IMR-90 (cell line): Measurements from ENCODE around the gene NEK11. TPM values are rescaled to one million over a fixed set of nuclear protein-coding genes. Genes with fewer than 3 reads are reported as not detected.

Experiments
- ATAC-seq: fragments of 200-7000 bp; cut with Tn5 transposase; 2 replicates; pipeline ENCODE4 v1.9.1; 2020; ENCODE audit warnings: low read depth, mild to moderate bottlenecking, moderate library complexity
- BruUV-seq: library from RNA; stranded (reverse); fragments of 400-500 nt; replicated peaks from 2 replicates; lab custom pipeline; 2021; lab: Mats Ljungman, UMichigan
- CTCF ChIA-PET: fragments of 300-600 bp; formaldehyde crosslinking; extraction: SDS; loops from one replicate; lab custom pipeline; 2021; ENCODE audit warnings: antibody characterized with exemption; lab: Yijun Ruan, JAX
- POLR2A ChIA-PET: fragments of 300-600 bp; sonication (Branson Sonifier 250); formaldehyde crosslinking; loops from one replicate; lab custom pipeline; 2022; ENCODE audit warnings: antibody characterized with exemption; ENCODE audit not compliant: unreplicated experiment; lab: Charles Lee
- DNase-seq: peaks from one replicate; pipeline ENCODE4 v3.0.0; 2013
- H2AFZ ChIP-seq: replicated peaks from 2 replicates; pipeline ENCODE3; 2013; ENCODE audit warnings: low read length, mild to moderate bottlenecking; ENCODE audit not compliant: poor library complexity
- H2AK5ac ChIP-seq: 2 replicates; pipeline ENCODE4 v1.6.1; 2013; ENCODE audit warnings: low read depth, low read length, inconsistent platforms
- H2AK9ac ChIP-seq: replicated peaks from 2 replicates; pipeline ENCODE3; 2013; ENCODE audit warnings: mild to moderate bottlenecking, low read depth, low read length, moderate library complexity; ENCODE audit not compliant: poor library complexity
- H2BK120ac ChIP-seq: 2 replicates; pipeline ENCODE4 v1.6.1; 2013; ENCODE audit warnings: low read depth, low read length, inconsistent platforms
- H2BK15ac ChIP-seq: 3 replicates; pipeline ENCODE4 v1.6.1; 2013; ENCODE audit warnings: low read depth, low read length, inconsistent platforms
- H2BK20ac ChIP-seq: 2 replicates; pipeline ENCODE4 v1.6.1; 2013; ENCODE audit warnings: low read depth, mild to moderate bottlenecking, inconsistent platforms, low read length, moderate library complexity
- H2BK5ac ChIP-seq: 2 replicates; pipeline ENCODE4 v1.6.1; 2013; ENCODE audit warnings: mild to moderate bottlenecking, low read depth, low read length, inconsistent platforms; ENCODE audit not compliant: poor library complexity, severe bottlenecking
- H3K14ac ChIP-seq: replicated peaks from 2 replicates; pipeline ENCODE4 v1.6.1; 2013; ENCODE audit warnings: low read depth, low read length, inconsistent platforms
- H3K18ac ChIP-seq: 2 replicates; pipeline ENCODE4 v1.6.1; 2013; ENCODE audit warnings: low read depth, low read length, control low read depth
- H3K23ac ChIP-seq: 2 replicates; pipeline ENCODE4 v1.6.1; 2013; ENCODE audit warnings: low read depth, low read length, inconsistent platforms
- H3K27ac ChIP-seq: 2 replicates; pipeline ENCODE4 v1.5.1; 2013; ENCODE audit warnings: mild to moderate bottlenecking, control low read depth, low read length; ENCODE audit not compliant: insufficient read depth
- H3K27me3 ChIP-seq: 2 replicates; pipeline ENCODE4 v1.6.1; 2013; ENCODE audit warnings: low read length; ENCODE audit not compliant: control insufficient read depth, insufficient read depth
- H3K36me3 ChIP-seq: 2 replicates; pipeline ENCODE4 v1.6.1; 2013; ENCODE audit warnings: low read length, mixed read lengths; ENCODE audit not compliant: control insufficient read depth, insufficient read depth
- H3K4ac ChIP-seq: 2 replicates; pipeline ENCODE4 v1.6.1; 2013; ENCODE audit warnings: low read depth, low read length, inconsistent platforms
- H3K4me1 ChIP-seq: 2 replicates; pipeline ENCODE4 v1.6.1; 2013; ENCODE audit warnings: low read length, mixed read lengths; ENCODE audit not compliant: control insufficient read depth, insufficient read depth
- H3K4me2 ChIP-seq: 2 replicates; pipeline ENCODE4 v1.6.1; 2013; ENCODE audit warnings: low read depth, mild to moderate bottlenecking, control low read depth, low read length, moderate library complexity
- H3K4me3 ChIP-seq: 2 replicates; pipeline ENCODE4 v1.5.1; 2013; ENCODE audit warnings: low read depth, mild to moderate bottlenecking, control low read depth, low read length, moderate library complexity; ENCODE audit not compliant: insufficient read depth
- H3K56ac ChIP-seq: 2 replicates; pipeline ENCODE4 v1.6.1; 2013; ENCODE audit warnings: low read length, inconsistent platforms; ENCODE audit not compliant: insufficient read depth; ENCODE audit errors: extremely low read depth
- H3K79me1 ChIP-seq, 2 experiments: 2 replicates each; pipeline ENCODE4 v1.6.1; 2013; ENCODE audit warnings: low read length in 2 of 2, inconsistent platforms in 1 of 2, low read depth in 1 of 2
- H3K9ac ChIP-seq: 2 replicates; pipeline ENCODE4 v1.6.1; 2013; ENCODE audit warnings: low read depth, low read length, control low read depth
- H3K9me1 ChIP-seq: 2 replicates; pipeline ENCODE4 v1.6.1; 2013; ENCODE audit warnings: low read length, inconsistent platforms; ENCODE audit not compliant: insufficient read depth
- H3K9me3 ChIP-seq: 2 replicates; pipeline ENCODE4 v1.6.1; 2013; ENCODE audit warnings: low read length; ENCODE audit not compliant: control insufficient read depth, insufficient read depth
- H4K20me1 ChIP-seq: 2 replicates; pipeline ENCODE4 v1.6.1; 2013; ENCODE audit warnings: low read length, inconsistent platforms; ENCODE audit not compliant: insufficient read depth
- H4K5ac ChIP-seq: 2 replicates; pipeline ENCODE4 v1.6.1; 2013; ENCODE audit warnings: mild to moderate bottlenecking, low read depth, low read length, control low read depth
- H4K8ac ChIP-seq, 2 experiments: 2 replicates each; pipeline ENCODE4 v1.6.1; 2013; ENCODE audit warnings: low read depth in 2 of 2, low read length in 2 of 2, control low read depth in 1 of 2, inconsistent platforms in 1 of 2
- H4K91ac ChIP-seq: 2 replicates; pipeline ENCODE4 v1.6.1; 2013; ENCODE audit warnings: low read depth, low read length, inconsistent platforms; ENCODE audit not compliant: insufficient read depth
- BHLHE40 ChIP-seq: fragments of 150-350 bp; IDR thresholded peaks from 2 replicates; pipeline ENCODE4 v1.6.1; 2016; ENCODE audit warnings: mild to moderate bottlenecking, low read depth, low read length
- CEBPB ChIP-seq: IDR thresholded peaks from 2 replicates; pipeline ENCODE4 v1.6.1; 2012; ENCODE audit warnings: low read depth, low read length, improper control_type of control experiment
- CHD1 ChIP-seq: IDR thresholded peaks from 2 replicates; pipeline ENCODE4 v1.6.1; 2012; ENCODE audit warnings: low read depth, low read length, improper control_type of control experiment
- CTCF ChIP-seq: conservative IDR thresholded peaks from 2 replicates; pipeline ENCODE4 v1.5.1; 2012; ENCODE audit warnings: mild to moderate bottlenecking, low read depth, low read length, improper control_type of control experiment
- FOS ChIP-seq: fragments of 150-350 bp; IDR thresholded peaks from 2 replicates; pipeline ENCODE4 v1.6.1; 2016; ENCODE audit warnings: low read depth, low read length
- MAFK ChIP-seq: IDR thresholded peaks from 2 replicates; pipeline ENCODE4 v1.6.1; 2012; ENCODE audit warnings: low read depth, low read length, improper control_type of control experiment
- MAZ ChIP-seq: IDR thresholded peaks from 2 replicates; pipeline ENCODE4 v1.6.1; 2012; ENCODE audit warnings: low read depth, mild to moderate bottlenecking, low read length, improper control_type of control experiment, moderate library complexity, borderline replicate concordance
- MXI1 ChIP-seq: IDR thresholded peaks from 2 replicates; pipeline ENCODE4 v1.6.1; 2012; ENCODE audit warnings: low read depth, mild to moderate bottlenecking, low read length, moderate library complexity, borderline replicate concordance
- NFE2L2 ChIP-seq: fragments of 150-350 bp; IDR thresholded peaks from 2 replicates; pipeline ENCODE4 v1.6.1; 2016; ENCODE audit warnings: low read depth, mild to moderate bottlenecking, low read length
- POLR2A ChIP-seq: IDR thresholded peaks from 2 replicates; pipeline ENCODE4 v1.6.1; 2012; ENCODE audit warnings: mild to moderate bottlenecking, low read depth, low read length
- RAD21 ChIP-seq: IDR thresholded peaks from 2 replicates; pipeline ENCODE4 v1.6.1; 2012; ENCODE audit warnings: low read length, improper control_type of control experiment
- RCOR1 ChIP-seq: IDR thresholded peaks from 2 replicates; pipeline ENCODE4 v1.6.1; 2012; ENCODE audit warnings: mild to moderate bottlenecking, low read length, improper control_type of control experiment; ENCODE audit not compliant: insufficient replicate concordance
- RFX5 ChIP-seq: IDR thresholded peaks from 2 replicates; pipeline ENCODE4 v1.8.0; 2012; ENCODE audit warnings: low read depth, mild to moderate bottlenecking, low read length, moderate library complexity
- SMC3 ChIP-seq: fragments of 150-350 bp; IDR thresholded peaks from 2 replicates; pipeline ENCODE4 v1.6.1; 2016; ENCODE audit warnings: low read depth, mild to moderate bottlenecking, antibody characterized with exemption, low read length, moderate library complexity
- dilution Hi-C: fragments of 300-500 bp; cut with HindIII; formaldehyde crosslinking; loops from one replicate; pipeline ENCODE4 v1.14.3; 2018; ENCODE audit warnings: low sequenced_read_pairs; ENCODE audit not compliant: unreplicated experiment
- in situ Hi-C: fragments of 300-500 bp; cut with MboI; formaldehyde crosslinking; loops from 3 replicates; pipeline ENCODE4 v1.14.3; 2019; ENCODE audit warnings: low sequenced_read_pairs, inconsistent platforms, mixed read lengths
- intact Hi-C: fragments of 100-400 bp; cut with micrococcal nuclease; formaldehyde crosslinking; loops from 2 replicates; pipeline ENCODE4 v1.10.0; 2022
- polyA plus RNA-seq, 3 experiments: library from polyadenylated mRNA; depleted of rRNA; stranded (reverse); fragments of >200 nt; gene quantifications; 2 replicates each; pipeline ENCODE4 v1.2.3, GENCODE V29; 2012; ENCODE audit warnings: low replicate concordance in 1 of 3
- total RNA-seq: library from RNA; depleted of rRNA; stranded (reverse); fragments of >200 nt; gene quantifications from 2 replicates; pipeline ENCODE4 v1.2.3, GENCODE V29; 2012
- TF ChIP-seq, protein P1 (sequence below): fragments of 150-350 bp; IDR thresholded peaks from 2 replicates; pipeline ENCODE4 v1.6.1; 2017; ENCODE audit warnings: mild to moderate bottlenecking, antibody characterized with exemption, low read length, low read depth
- TF ChIP-seq, protein P2 (sequence below): fragments of 150-350 bp; IDR thresholded peaks from 2 replicates; pipeline ENCODE4 v1.6.1; 2016; ENCODE audit warnings: low read depth, mild to moderate bottlenecking, low read length, moderate library complexity, borderline replicate concordance

The NEK11 gene
- total and polyA plus RNA-seq, 2 of the 4 experiments (the other 2 are of a cell fraction), result 1.1 to 1.6 TPM

- H3K79me1 ChIP-seq, result no peaks in the 10 kb centered on the region
- no peak overlapping the region for H3K4me2 ChIP-seq
- in situ Hi-C loops, result no loop called here
- ChIA-PET POLR2A (interaction anchor here (0.6 kb wide), 2 partner anchors 53 to 57 kb away, joined by 3 to 4 read pairs; partner anchors contain the start of gene NUDT16), CTCF (no interaction called here)
- no peak overlapping the region for H4K5ac ChIP-seq
- H3K14ac ChIP-seq, result no peak overlapping the region
- no peak overlapping the region for H2BK15ac ChIP-seq
- ATAC-seq, result no peak
- H4K20me1 ChIP-seq, result no peaks in the 10 kb centered on the region
- BruUV-seq, result no TSS peak
- H3K9me3 ChIP-seq, result no peaks in the 10 kb centered on the region
- no peak overlapping the region for H3K4me3 ChIP-seq
- H3K36me3 ChIP-seq, result no peaks in the 10 kb centered on the region
- dilution Hi-C loops, result no loop called here
- H3K18ac ChIP-seq, result no peak overlapping the region
- H3K4ac ChIP-seq, result no peak overlapping the region
- H2AK5ac ChIP-seq, result no peak overlapping the region
- no peak overlapping the region for H2AFZ ChIP-seq
- DNase-seq, result no peak
- H4K8ac ChIP-seq, result no peak overlapping the region
- H3K4me1 ChIP-seq, result no peaks in the 10 kb centered on the region
- H2BK120ac ChIP-seq, result no peak overlapping the region
- H3K27me3 ChIP-seq, result no peaks in the 10 kb centered on the region
- H3K27ac ChIP-seq, result no peak overlapping the region
- H2BK20ac ChIP-seq, result no peak overlapping the region
- H3K9ac ChIP-seq, result no peak overlapping the region
- H2BK5ac ChIP-seq, result no peak overlapping the region
- intact Hi-C loops, result no loop called here
- H3K23ac ChIP-seq, result no peak overlapping the region
- no peak overlapping the region for H3K56ac ChIP-seq
- no peak overlapping the region for H4K91ac ChIP-seq
- TF ChIP-seq SMC3 (no peak), FOS (no peak), MAFK (no peak), POLR2A (no peak), RAD21 (no peak), BHLHE40 (no peak), CTCF (no peak), RFX5 (no peak), MXI1 (no peak), RCOR1 (no peak), CEBPB (no peak), CHD1 (no peak), NFE2L2 (no peak), MAZ (no peak)
- TF ChIP-seq, protein P1, sequence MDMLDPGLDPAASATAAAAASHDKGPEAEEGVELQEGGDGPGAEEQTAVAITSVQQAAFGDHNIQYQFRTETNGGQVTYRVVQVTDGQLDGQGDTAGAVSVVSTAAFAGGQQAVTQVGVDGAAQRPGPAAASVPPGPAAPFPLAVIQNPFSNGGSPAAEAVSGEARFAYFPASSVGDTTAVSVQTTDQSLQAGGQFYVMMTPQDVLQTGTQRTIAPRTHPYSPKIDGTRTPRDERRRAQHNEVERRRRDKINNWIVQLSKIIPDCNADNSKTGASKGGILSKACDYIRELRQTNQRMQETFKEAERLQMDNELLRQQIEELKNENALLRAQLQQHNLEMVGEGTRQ, result no peak
- TF ChIP-seq, protein P2, sequence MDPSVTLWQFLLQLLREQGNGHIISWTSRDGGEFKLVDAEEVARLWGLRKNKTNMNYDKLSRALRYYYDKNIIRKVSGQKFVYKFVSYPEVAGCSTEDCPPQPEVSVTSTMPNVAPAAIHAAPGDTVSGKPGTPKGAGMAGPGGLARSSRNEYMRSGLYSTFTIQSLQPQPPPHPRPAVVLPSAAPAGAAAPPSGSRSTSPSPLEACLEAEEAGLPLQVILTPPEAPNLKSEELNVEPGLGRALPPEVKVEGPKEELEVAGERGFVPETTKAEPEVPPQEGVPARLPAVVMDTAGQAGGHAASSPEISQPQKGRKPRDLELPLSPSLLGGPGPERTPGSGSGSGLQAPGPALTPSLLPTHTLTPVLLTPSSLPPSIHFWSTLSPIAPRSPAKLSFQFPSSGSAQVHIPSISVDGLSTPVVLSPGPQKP, result no peak
- H2AK9ac ChIP-seq, result no peak overlapping the region
- no peaks in the 10 kb centered on the region for H3K9me1 ChIP-seq
These were observed 298.2 kb downstream of the NEK11 start for GRCh38 chr3:131324923-131325322.
